GM23338 (cell line): ENCODE data around the gene FBXO8. TPM values are rescaled to one million over a fixed set of nuclear protein-coding genes. Genes with fewer than 3 reads are reported as not detected.

Experiments used
- ATAC-seq: fragments of 200-7000 bp; cut with Tn5 transposase; 3 replicates; pipeline ENCODE4 v1.9.1; 2020
- DNase-seq: peaks from one replicate; pipeline ENCODE4 v3.0.0-alpha.2; 2015; ENCODE audit warnings: low spot score
- H2AFZ ChIP-seq: fragments of 200-600 bp; sonication (generic); 2 replicates; pipeline ENCODE4 v1.8.0; 2016; ENCODE audit warnings: antibody characterized with exemption, mild to moderate bottlenecking, moderate library complexity
- H3F3A ChIP-seq: fragments of 200-600 bp; sonication (generic); replicated peaks from 2 replicates; pipeline ENCODE4 v1.8.0; 2017; ENCODE audit warnings: antibody characterized with exemption, mixed run types, low read depth
- H3K27ac ChIP-seq: fragments of 200-600 bp; sonication (generic); 2 replicates; pipeline ENCODE4 v1.6.1; 2016; ENCODE audit warnings: low read depth
- H3K27me3 ChIP-seq: fragments of 200-600 bp; sonication (generic); 2 replicates; pipeline ENCODE4 v1.8.0; 2016; ENCODE audit warnings: mild to moderate bottlenecking, mixed run types, moderate library complexity; ENCODE audit not compliant: insufficient read depth
- H3K36me3 ChIP-seq: fragments of 200-600 bp; sonication (generic); 2 replicates; pipeline ENCODE4 v1.8.0; 2016; ENCODE audit warnings: mild to moderate bottlenecking; ENCODE audit not compliant: insufficient read depth
- H3K4me1 ChIP-seq: fragments of 200-600 bp; sonication (generic); 2 replicates; pipeline ENCODE4 v1.8.0; 2016; ENCODE audit warnings: mild to moderate bottlenecking, moderate library complexity; ENCODE audit not compliant: insufficient read depth
- H3K4me2 ChIP-seq: fragments of 200-600 bp; sonication (generic); 2 replicates; pipeline ENCODE4 v1.7.1; 2017; ENCODE audit warnings: mixed run types
- H3K4me3 ChIP-seq: fragments of 200-600 bp; sonication (generic); 2 replicates; pipeline ENCODE4 v1.6.1; 2016; ENCODE audit warnings: mixed run types
- H3K79me2 ChIP-seq: fragments of 200-600 bp; sonication (generic); replicated peaks from 2 replicates; pipeline ENCODE4 v1.8.0; 2017; ENCODE audit warnings: mild to moderate bottlenecking; ENCODE audit not compliant: insufficient read depth
- H3K9me2 ChIP-seq: fragments of 200-600 bp; sonication (generic); 2 replicates; pipeline ENCODE4 v1.8.0; 2017; ENCODE audit not compliant: insufficient read depth
- H4K20me1 ChIP-seq: fragments of 200-600 bp; sonication (generic); replicated peaks from 2 replicates; pipeline ENCODE4 v1.8.0; 2017; ENCODE audit warnings: mild to moderate bottlenecking; ENCODE audit not compliant: insufficient read depth
- H3K27ac Mint-ChIP-seq: 2 replicates; pipeline ENCODE4 v1.8.0; 2020; ENCODE audit warnings: inconsistent platforms, mild to moderate bottlenecking, moderate library complexity, mixed read lengths
- H3K27me3 Mint-ChIP-seq: 3 replicates; pipeline ENCODE4 v1.8.0; 2022; ENCODE audit warnings: low read depth, mild to moderate bottlenecking, moderate library complexity, mixed read lengths, inconsistent platforms; ENCODE audit not compliant: insufficient read depth, poor library complexity
- H3K36me3 Mint-ChIP-seq: 3 replicates; pipeline ENCODE4 v1.8.0; 2021; ENCODE audit warnings: low read depth, mild to moderate bottlenecking, inconsistent platforms, moderate library complexity, mixed read lengths
- H3K4me1 Mint-ChIP-seq: 3 replicates; pipeline ENCODE4 v1.8.0; 2020; ENCODE audit warnings: mild to moderate bottlenecking, inconsistent platforms, mixed read lengths
- H3K4me3 Mint-ChIP-seq: 3 replicates; pipeline ENCODE4 v1.8.0; 2021; ENCODE audit warnings: moderate library complexity, mild to moderate bottlenecking, inconsistent platforms, mixed read lengths
- H3K9me3 Mint-ChIP-seq: 3 replicates; pipeline ENCODE4 v1.8.0; 2020; ENCODE audit warnings: moderate library complexity, mild to moderate bottlenecking, inconsistent platforms, mixed read lengths
- CREB1 ChIP-seq: fragments of 250-450 bp; sonication (Bioruptor Pico); IDR thresholded peaks from 2 replicates; pipeline ENCODE4 v1.5.0; 2020; ENCODE audit warnings: low read depth, mild to moderate bottlenecking, moderate library complexity
- CTCF ChIP-seq, 2 experiments: fragments of 200-600 bp in 1 of 2; sonication (generic) in 1 of 2; conservative IDR thresholded peaks; 2 replicates each; pipeline versions ENCODE4 v1.5.1 to v1.6.1; 2016 to 2017; ENCODE audit warnings: antibody characterized with exemption in 2 of 2, low read depth in 2 of 2, mild to moderate bottlenecking in 2 of 2, moderate library complexity in 1 of 2
- ETS1 ChIP-seq: IDR thresholded peaks from 2 replicates; pipeline ENCODE4 v1.6.1; 2016; ENCODE audit warnings: antibody characterized with exemption
- EZH2 ChIP-seq: fragments of 200-600 bp; sonication (generic); IDR thresholded peaks from one replicate; pipeline ENCODE4 v1.8.0; 2017; ENCODE audit warnings: antibody characterized with exemption, mild to moderate bottlenecking, low read depth; ENCODE audit not compliant: unreplicated experiment
- EZH2phosphoT487 ChIP-seq: fragments of 200-600 bp; sonication (generic); IDR thresholded peaks from one replicate; pipeline ENCODE4 v1.8.1; 2018; ENCODE audit warnings: antibody characterized with exemption; ENCODE audit not compliant: unreplicated experiment
- JUNB ChIP-seq: IDR thresholded peaks from one replicate; pipeline ENCODE4 v1.6.1; 2016; ENCODE audit warnings: antibody characterized with exemption; ENCODE audit not compliant: unreplicated experiment
- NANOG ChIP-seq: IDR thresholded peaks from 2 replicates; pipeline ENCODE4 v1.6.1; 2016; ENCODE audit warnings: antibody characterized with exemption, borderline replicate concordance
- POLR2AphosphoS5 ChIP-seq: IDR thresholded peaks from 2 replicates; pipeline ENCODE4 v1.6.1; 2016; ENCODE audit warnings: antibody characterized with exemption, low read depth
- STAT1 ChIP-seq: IDR thresholded peaks from one replicate; pipeline ENCODE4 v1.6.1; 2016; ENCODE audit warnings: antibody characterized with exemption; ENCODE audit not compliant: unreplicated experiment
- ZNF114 ChIP-seq: fragments of 250-450 bp; sonication (Bioruptor Pico); IDR thresholded peaks from 2 replicates; pipeline ENCODE4 v1.5.0; 2020; ENCODE audit warnings: mild to moderate bottlenecking, moderate library complexity
- ZNF331 ChIP-seq: fragments of 250-450 bp; sonication (Bioruptor Pico); IDR thresholded peaks from 2 replicates; pipeline ENCODE4 v1.5.0; 2020; ENCODE audit warnings: low read depth, mild to moderate bottlenecking, moderate library complexity
- polyA plus RNA-seq: library from polyadenylated mRNA; unstranded; fragments of >200 nt; fragmentation: Nextera tagmentation; extraction: Ambion mirVana; gene quantifications from 2 replicates; pipeline ENCODE4 v1.2.1, GENCODE V29; 2016
- total RNA-seq: library from RNA; depleted of rRNA; stranded (reverse); fragments of >200 nt; shearing (Covaris generic); gene quantifications from 2 replicates; pipeline ENCODE4 v1.2.3, GENCODE V29; 2014
- TF ChIP-seq, protein P1 (sequence below): IDR thresholded peaks from one replicate; pipeline ENCODE4 v1.6.1; 2018; ENCODE audit warnings: antibody characterized with exemption; ENCODE audit not compliant: unreplicated experiment
- TF ChIP-seq, protein P2 (sequence below): fragments of 250-450 bp; sonication (Bioruptor Pico); IDR thresholded peaks from 2 replicates; pipeline ENCODE4 v1.5.0; 2020; ENCODE audit warnings: mild to moderate bottlenecking, moderate library complexity

FBXO8 gene
- total and polyA plus RNA-seq, 2 experiments from 2014 or later, result 5.8 to 7.9 TPM

DNA sequence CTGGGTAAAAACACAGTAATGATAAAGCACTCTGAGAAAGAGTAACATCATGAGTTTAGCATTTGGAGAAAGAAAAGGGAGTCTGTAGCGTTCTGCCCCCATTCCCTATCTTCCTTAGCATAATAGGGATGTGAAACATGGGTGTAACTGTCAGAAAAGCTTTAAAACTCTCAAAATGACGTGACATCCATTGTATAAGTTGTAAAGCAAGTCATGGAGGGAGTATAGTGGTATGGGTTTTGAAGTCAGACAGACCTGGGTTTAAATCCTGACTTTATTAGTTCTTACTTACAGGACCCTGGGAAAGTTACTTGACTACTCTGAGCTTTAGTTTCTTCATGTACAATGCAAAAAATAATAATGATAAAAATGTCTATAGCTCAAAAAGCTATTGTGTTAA is 17.1 kb downstream of the FBXO8 start:
- Histone ChIP-seq H3K36me3 (no peaks in the 10 kb centered on the region), H3K4me1 (no peaks in the 10 kb centered on the region), H3F3A (no peaks in the 10 kb centered on the region), H3K27me3 (no peaks in the 10 kb centered on the region), H4K20me1 (no peaks in the 10 kb centered on the region), H3K4me2 (no peak overlapping the region), H3K79me2 (no peaks in the 10 kb centered on the region), H3K27ac (no peak overlapping the region), H3K4me3 (no peak overlapping the region), H2AFZ (no peak overlapping the region), H3K9me2 (no peaks in the 10 kb centered on the region)
- no peaks in the 10 kb centered on the region for H3K36me3 Mint-ChIP-seq
- TF ChIP-seq EZH2 (no peak), ZNF331 (CRISPR knock-in tag) (no peak), EZH2phosphoT487 (no peak), CREB1 (CRISPR knock-in tag) (no peak), ZNF114 (CRISPR knock-in tag) (no peak), POLR2AphosphoS5 (no peak), CTCF (conservative IDR thresholded peaks at IDR 0.05; ENCODE audit: low read depth in 2 of 2) (no peak), ETS1 (no peak), JUNB (no peak), NANOG (no peak), STAT1 (no peak)
- TF ChIP-seq, protein P1, sequence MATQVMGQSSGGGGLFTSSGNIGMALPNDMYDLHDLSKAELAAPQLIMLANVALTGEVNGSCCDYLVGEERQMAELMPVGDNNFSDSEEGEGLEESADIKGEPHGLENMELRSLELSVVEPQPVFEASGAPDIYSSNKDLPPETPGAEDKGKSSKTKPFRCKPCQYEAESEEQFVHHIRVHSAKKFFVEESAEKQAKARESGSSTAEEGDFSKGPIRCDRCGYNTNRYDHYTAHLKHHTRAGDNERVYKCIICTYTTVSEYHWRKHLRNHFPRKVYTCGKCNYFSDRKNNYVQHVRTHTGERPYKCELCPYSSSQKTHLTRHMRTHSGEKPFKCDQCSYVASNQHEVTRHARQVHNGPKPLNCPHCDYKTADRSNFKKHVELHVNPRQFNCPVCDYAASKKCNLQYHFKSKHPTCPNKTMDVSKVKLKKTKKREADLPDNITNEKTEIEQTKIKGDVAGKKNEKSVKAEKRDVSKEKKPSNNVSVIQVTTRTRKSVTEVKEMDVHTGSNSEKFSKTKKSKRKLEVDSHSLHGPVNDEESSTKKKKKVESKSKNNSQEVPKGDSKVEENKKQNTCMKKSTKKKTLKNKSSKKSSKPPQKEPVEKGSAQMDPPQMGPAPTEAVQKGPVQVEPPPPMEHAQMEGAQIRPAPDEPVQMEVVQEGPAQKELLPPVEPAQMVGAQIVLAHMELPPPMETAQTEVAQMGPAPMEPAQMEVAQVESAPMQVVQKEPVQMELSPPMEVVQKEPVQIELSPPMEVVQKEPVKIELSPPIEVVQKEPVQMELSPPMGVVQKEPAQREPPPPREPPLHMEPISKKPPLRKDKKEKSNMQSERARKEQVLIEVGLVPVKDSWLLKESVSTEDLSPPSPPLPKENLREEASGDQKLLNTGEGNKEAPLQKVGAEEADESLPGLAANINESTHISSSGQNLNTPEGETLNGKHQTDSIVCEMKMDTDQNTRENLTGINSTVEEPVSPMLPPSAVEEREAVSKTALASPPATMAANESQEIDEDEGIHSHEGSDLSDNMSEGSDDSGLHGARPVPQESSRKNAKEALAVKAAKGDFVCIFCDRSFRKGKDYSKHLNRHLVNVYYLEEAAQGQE, result no peak
- TF ChIP-seq, protein P2, sequence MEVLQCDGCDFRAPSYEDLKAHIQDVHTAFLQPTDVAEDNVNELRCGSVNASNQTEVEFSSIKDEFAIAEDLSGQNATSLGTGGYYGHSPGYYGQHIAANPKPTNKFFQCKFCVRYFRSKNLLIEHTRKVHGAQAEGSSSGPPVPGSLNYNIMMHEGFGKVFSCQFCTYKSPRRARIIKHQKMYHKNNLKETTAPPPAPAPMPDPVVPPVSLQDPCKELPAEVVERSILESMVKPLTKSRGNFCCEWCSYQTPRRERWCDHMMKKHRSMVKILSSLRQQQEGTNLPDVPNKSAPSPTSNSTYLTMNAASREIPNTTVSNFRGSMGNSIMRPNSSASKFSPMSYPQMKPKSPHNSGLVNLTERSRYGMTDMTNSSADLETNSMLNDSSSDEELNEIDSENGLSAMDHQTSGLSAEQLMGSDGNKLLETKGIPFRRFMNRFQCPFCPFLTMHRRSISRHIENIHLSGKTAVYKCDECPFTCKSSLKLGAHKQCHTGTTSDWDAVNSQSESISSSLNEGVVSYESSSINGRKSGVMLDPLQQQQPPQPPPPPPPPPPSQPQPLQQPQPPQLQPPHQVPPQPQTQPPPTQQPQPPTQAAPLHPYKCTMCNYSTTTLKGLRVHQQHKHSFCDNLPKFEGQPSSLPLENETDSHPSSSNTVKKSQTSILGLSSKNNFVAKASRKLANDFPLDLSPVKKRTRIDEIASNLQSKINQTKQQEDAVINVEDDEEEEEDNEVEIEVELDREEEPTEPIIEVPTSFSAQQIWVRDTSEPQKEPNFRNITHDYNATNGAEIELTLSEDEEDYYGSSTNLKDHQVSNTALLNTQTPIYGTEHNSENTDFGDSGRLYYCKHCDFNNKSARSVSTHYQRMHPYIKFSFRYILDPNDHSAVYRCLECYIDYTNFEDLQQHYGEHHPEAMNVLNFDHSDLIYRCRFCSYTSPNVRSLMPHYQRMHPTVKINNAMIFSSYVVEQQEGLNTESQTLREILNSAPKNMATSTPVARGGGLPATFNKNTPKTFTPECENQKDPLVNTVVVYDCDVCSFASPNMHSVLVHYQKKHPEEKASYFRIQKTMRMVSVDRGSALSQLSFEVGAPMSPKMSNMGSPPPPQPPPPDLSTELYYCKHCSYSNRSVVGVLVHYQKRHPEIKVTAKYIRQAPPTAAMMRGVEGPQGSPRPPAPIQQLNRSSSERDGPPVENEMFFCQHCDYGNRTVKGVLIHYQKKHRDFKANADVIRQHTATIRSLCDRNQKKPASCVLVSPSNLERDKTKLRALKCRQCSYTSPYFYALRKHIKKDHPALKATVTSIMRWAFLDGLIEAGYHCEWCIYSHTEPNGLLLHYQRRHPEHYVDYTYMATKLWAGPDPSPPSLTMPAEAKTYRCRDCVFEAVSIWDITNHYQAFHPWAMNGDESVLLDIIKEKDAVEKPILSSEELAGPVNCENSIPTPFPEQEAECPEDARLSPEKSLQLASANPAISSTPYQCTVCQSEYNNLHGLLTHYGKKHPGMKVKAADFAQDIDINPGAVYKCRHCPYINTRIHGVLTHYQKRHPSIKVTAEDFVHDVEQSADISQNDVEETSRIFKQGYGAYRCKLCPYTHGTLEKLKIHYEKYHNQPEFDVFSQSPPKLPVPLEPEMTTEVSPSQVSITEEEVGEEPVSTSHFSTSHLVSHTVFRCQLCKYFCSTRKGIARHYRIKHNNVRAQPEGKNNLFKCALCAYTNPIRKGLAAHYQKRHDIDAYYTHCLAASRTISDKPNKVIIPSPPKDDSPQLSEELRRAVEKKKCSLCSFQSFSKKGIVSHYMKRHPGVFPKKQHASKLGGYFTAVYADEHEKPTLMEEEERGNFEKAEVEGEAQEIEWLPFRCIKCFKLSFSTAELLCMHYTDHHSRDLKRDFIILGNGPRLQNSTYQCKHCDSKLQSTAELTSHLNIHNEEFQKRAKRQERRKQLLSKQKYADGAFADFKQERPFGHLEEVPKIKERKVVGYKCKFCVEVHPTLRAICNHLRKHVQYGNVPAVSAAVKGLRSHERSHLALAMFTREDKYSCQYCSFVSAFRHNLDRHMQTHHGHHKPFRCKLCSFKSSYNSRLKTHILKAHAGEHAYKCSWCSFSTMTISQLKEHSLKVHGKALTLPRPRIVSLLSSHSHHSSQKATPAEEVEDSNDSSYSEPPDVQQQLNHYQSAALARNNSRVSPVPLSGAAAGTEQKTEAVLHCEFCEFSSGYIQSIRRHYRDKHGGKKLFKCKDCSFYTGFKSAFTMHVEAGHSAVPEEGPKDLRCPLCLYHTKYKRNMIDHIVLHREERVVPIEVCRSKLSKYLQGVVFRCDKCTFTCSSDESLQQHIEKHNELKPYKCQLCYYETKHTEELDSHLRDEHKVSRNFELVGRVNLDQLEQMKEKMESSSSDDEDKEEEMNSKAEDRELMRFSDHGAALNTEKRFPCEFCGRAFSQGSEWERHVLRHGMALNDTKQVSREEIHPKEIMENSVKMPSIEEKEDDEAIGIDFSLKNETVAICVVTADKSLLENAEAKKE (CRISPR knock-in tag), result no peak
- no peak overlapping the region for H3K4me3 Mint-ChIP-seq
- no peak overlapping the region for H3K27ac Mint-ChIP-seq
- peaks cover 2% of the 10 kb centered on the region for H3K27me3 Mint-ChIP-seq
- H3K9me3 Mint-ChIP-seq, result no peaks in the 10 kb centered on the region
- H3K4me1 Mint-ChIP-seq, result no peaks in the 10 kb centered on the region
- DNase-seq (no peak), ATAC-seq (no peak)
